ENCODE measurements around the gene RPLP1.

Gene RPLP1

GRCh38 chr15:69421498-69421897, 31.1 kb upstream of the RPLP1 start:
- no peak for TF ChIP-seq CTCF (IDR thresholded peaks at IDR 0.05; ENCODE audit: low read depth, low read length, missing control alignments)
- no peak for DNase-seq (ENCODE audit: low read depth)
- H3K4me3 ChIP-seq (ENCODE audit: low read depth, low read length): no peak overlapping the region

GRCh38 chr15:69422336-69422895, 30.2 kb upstream of the RPLP1 start:
- no peak for TF ChIP-seq CTCF (IDR thresholded peaks at IDR 0.05; ENCODE audit: low read depth, low read length, missing control alignments)
- H3K4me3 ChIP-seq (ENCODE audit: low read depth, low read length): no peak overlapping the region
- no peak for DNase-seq (ENCODE audit: low read depth)

GRCh38 chr15:69424001-69424400, 28.6 kb upstream of the RPLP1 start:
- no peak for TF ChIP-seq CTCF (IDR thresholded peaks at IDR 0.05; ENCODE audit: low read depth, low read length, missing control alignments)
- DNase-seq (ENCODE audit: low read depth): no peak
- no peak overlapping the region for H3K4me3 ChIP-seq (ENCODE audit: low read depth, low read length)

- no peak for DNase-seq (ENCODE audit: low read depth)
- no peak for TF ChIP-seq CTCF (IDR thresholded peaks at IDR 0.05; ENCODE audit: low read depth, low read length, missing control alignments)
- no peak overlapping the region for H3K4me3 ChIP-seq (ENCODE audit: low read depth, low read length)
Measured at GRCh38 chr15:69424748-69425413, 27.7 kb upstream of the RPLP1 start.

GRCh38 chr15:69433831-69434230, 18.8 kb upstream of the RPLP1 start:
- no peak for TF ChIP-seq CTCF (IDR thresholded peaks at IDR 0.05; ENCODE audit: low read depth, low read length, missing control alignments)
- no peak overlapping the region for H3K4me3 ChIP-seq (ENCODE audit: low read depth, low read length)

GRCh38 chr15:69434238-69434637, 18.4 kb upstream of the RPLP1 start:
- DNase-seq (ENCODE audit: low read depth): no peak
- no peak overlapping the region for H3K4me3 ChIP-seq (ENCODE audit: low read depth, low read length)
- TF ChIP-seq CTCF (IDR thresholded peaks at IDR 0.05; ENCODE audit: low read depth, low read length, missing control alignments): no peak

More at GRCh38 chr15:69433831-69434230, 18.8 kb upstream of the RPLP1 start:
- no peak for DNase-seq (ENCODE audit: low read depth)

- DNase-seq (ENCODE audit: low read depth): no peak
- H3K4me3 ChIP-seq (ENCODE audit: low read depth, low read length): no peak overlapping the region
- TF ChIP-seq CTCF (IDR thresholded peaks at IDR 0.05; ENCODE audit: low read depth, low read length, missing control alignments): no peak
Measured at GRCh38 chr15:69434679-69435078, 17.9 kb upstream of the RPLP1 start.

Measured in GM12864 (cell line).